GM19452 (cell line): ENCODE results near the gene PTPN14.
A peak's percentile ranks its signal among the peaks of the same experiment; 100 is the strongest.

ENCODE experiments used
- ATAC-seq: cut with Tn5 transposase; IDR thresholded peaks from one replicate; pipeline ENCODE4 v1.9.1; 2021; ENCODE audit not compliant: unreplicated experiment

Gene PTPN14

GRCh38 chr1:214438075-214438474 is 113.3 kb downstream of the PTPN14 start:
- no peak for ATAC-seq

- ATAC-seq = no peak
Observed at GRCh38 chr1:214435867-214436266, 115.5 kb downstream of the PTPN14 start.

GRCh38 chr1:214432245-214432644 is 119.2 kb downstream of the PTPN14 start:
- ATAC-seq = no peak

GRCh38 chr1:214429951-214430770 is 121.2 kb downstream of the PTPN14 start:
- ATAC-seq = no peak

- ATAC-seq = peak; percentile 96
Observed at GRCh38 chr1:214427871-214428277, 123.5 kb downstream of the PTPN14 start.

- no peak for ATAC-seq
Observed at GRCh38 chr1:214426426-214426812, 125.0 kb downstream of the PTPN14 start.

- ATAC-seq = no peak
Observed at GRCh38 chr1:214425716-214426425, 125.5 kb downstream of the PTPN14 start.

- no peak for ATAC-seq
Observed at GRCh38 chr1:214425101-214425500, 126.3 kb downstream of the PTPN14 start.

- ATAC-seq = no peak
Observed at GRCh38 chr1:214423045-214423444, 128.4 kb downstream of the PTPN14 start.

GRCh38 chr1:214422137-214422671 is 129.2 kb downstream of the PTPN14 start:
- no peak for ATAC-seq

- ATAC-seq = no peak
Observed at GRCh38 chr1:214420833-214421232, 130.6 kb downstream of the PTPN14 start.

- no peak for ATAC-seq
Observed at GRCh38 chr1:214420341-214420740, 131.1 kb downstream of the PTPN14 start.

GRCh38 chr1:214419650-214420049 is 131.8 kb downstream of the PTPN14 start:
- no peak for ATAC-seq

GRCh38 chr1:214418391-214418790 is 133.0 kb downstream of the PTPN14 start:
- ATAC-seq = no peak

GRCh38 chr1:214417545-214418210 is 133.7 kb downstream of the PTPN14 start:
- no peak for ATAC-seq

GRCh38 chr1:214416858-214417257 is 134.5 kb downstream of the PTPN14 start:
- ATAC-seq = no peak

- ATAC-seq = no peak
Observed at GRCh38 chr1:214416417-214416816, 135.0 kb downstream of the PTPN14 start.

GRCh38 chr1:214415131-214415530 is 136.3 kb downstream of the PTPN14 start:
- ATAC-seq = no peak

- ATAC-seq = no peak
Observed at GRCh38 chr1:214414691-214415090, 136.7 kb downstream of the PTPN14 start.

- ATAC-seq = no peak
Observed at GRCh38 chr1:214413315-214413714, 138.1 kb downstream of the PTPN14 start.

GRCh38 chr1:214404571-214405213 is 146.7 kb downstream of the PTPN14 start:
- ATAC-seq = peak; percentile 37
